Keratinocyte (primary cell): ENCODE data around the gene ADGRD1.

Experiments
- EZH2 ChIP-seq: IDR thresholded peaks from one replicate; pipeline ENCODE4 v1.6.1; 2012; ENCODE audit warnings: inconsistent platforms, mild to moderate bottlenecking, low read length, moderate library complexity
- TF ChIP-seq, protein P1 (sequence below), 3 experiments: IDR thresholded peaks in 1 of 3; conservative IDR thresholded peaks in 1 of 3; optimal IDR thresholded peaks in 1 of 3; 2 replicates in 2 of 3; 3 replicates in 1 of 3; pipeline versions ENCODE3 to v1.5.1; 2011; ENCODE audit warnings: low read length in 3 of 3, mild to moderate bottlenecking in 3 of 3, moderate library complexity in 2 of 3, control low read depth in 1 of 3, inconsistent platforms in 1 of 3; ENCODE audit not compliant: insufficient read depth in 2 of 3; ENCODE audit errors: extremely low read depth in 1 of 3

DNA sequence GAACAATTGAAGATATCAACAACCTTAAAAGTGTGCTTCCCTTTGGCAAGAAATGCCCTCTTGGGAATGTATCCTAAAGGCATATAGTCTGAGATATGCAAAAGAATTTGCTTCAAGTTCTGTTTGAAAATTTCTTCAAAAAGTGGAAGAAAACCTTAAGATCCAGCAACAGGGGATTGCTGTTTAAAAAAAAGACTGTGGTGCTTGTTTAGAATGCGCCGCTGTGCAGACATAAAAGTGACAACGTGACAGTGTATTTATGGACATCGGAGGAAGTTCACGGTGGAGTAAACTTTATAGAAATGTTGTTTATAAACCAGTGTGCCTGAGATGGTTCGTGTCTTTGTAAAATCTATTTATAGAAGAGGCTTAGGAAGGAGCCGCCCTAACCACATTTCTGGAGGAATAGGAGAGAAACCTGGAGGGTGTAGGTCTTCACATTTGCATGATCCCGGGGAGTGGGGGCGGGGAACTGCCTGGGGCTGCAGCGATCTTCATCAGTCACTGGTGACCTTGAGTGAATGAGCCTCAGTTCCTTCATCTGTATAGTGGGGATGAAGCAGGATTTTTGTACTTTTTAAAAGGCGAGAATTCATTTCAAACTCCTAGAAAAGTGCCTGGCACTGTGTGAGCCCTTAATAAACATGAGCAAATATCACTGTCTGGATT, 27.5 kb downstream of the ADGRD1 start:
- no peak for TF ChIP-seq EZH2
- TF ChIP-seq, protein P1, sequence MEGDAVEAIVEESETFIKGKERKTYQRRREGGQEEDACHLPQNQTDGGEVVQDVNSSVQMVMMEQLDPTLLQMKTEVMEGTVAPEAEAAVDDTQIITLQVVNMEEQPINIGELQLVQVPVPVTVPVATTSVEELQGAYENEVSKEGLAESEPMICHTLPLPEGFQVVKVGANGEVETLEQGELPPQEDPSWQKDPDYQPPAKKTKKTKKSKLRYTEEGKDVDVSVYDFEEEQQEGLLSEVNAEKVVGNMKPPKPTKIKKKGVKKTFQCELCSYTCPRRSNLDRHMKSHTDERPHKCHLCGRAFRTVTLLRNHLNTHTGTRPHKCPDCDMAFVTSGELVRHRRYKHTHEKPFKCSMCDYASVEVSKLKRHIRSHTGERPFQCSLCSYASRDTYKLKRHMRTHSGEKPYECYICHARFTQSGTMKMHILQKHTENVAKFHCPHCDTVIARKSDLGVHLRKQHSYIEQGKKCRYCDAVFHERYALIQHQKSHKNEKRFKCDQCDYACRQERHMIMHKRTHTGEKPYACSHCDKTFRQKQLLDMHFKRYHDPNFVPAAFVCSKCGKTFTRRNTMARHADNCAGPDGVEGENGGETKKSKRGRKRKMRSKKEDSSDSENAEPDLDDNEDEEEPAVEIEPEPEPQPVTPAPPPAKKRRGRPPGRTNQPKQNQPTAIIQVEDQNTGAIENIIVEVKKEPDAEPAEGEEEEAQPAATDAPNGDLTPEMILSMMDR (optimal IDR thresholded peaks at IDR 0.05 in 1 of 3, IDR thresholded peaks at IDR 0.05 in 1 of 3, conservative IDR thresholded peaks at IDR 0.05 in 1 of 3; ENCODE audit: extremely low read depth in 1 of 3, insufficient read depth in 2 of 3, low read length in 3 of 3), result no peak
